GM12872 (cell line): ENCODE data around the gene TBC1D19.

Source experiments
- CTCF ChIP-seq: IDR thresholded peaks from 3 replicates; pipeline ENCODE4 v1.5.1; 2011; ENCODE audit warnings: low read depth, mild to moderate bottlenecking, low read length, moderate library complexity; ENCODE audit not compliant: insufficient read depth

The TBC1D19 gene

GRCh38 chr4:26779674-26780073 is 195.8 kb downstream of the TBC1D19 start:
- TF ChIP-seq CTCF, result no peak

- TF ChIP-seq CTCF, result no peak
Observed at GRCh38 chr4:26780539-26780938, 196.7 kb downstream of the TBC1D19 start.

GRCh38 chr4:26782168-26782829 is 198.4 kb downstream of the TBC1D19 start:
- TF ChIP-seq CTCF, result no peak

GRCh38 chr4:26782830-26783202 is 198.9 kb downstream of the TBC1D19 start:
- TF ChIP-seq CTCF, result no peak

- TF ChIP-seq CTCF, result no peak
Observed at GRCh38 chr4:26784207-26784865, 200.5 kb downstream of the TBC1D19 start.

GRCh38 chr4:26785312-26785711 is 201.4 kb downstream of the TBC1D19 start:
- TF ChIP-seq CTCF, result no peak

- TF ChIP-seq CTCF, result no peak
Observed at GRCh38 chr4:26785810-26786209, 201.9 kb downstream of the TBC1D19 start.
